Measurements from ENCODE around the gene TCHP.

Gene TCHP

GRCh38 chr12:109939504-109939903 lies 39.4 kb downstream of the TCHP start:
- DNase-seq = no peak

GRCh38 chr12:109940339-109940923 lies 40.4 kb downstream of the TCHP start:
- no peak for DNase-seq

- DNase-seq = no peak
These were observed 43.7 kb downstream of the TCHP start for GRCh38 chr12:109943811-109944210.

GRCh38 chr12:109944561-109945359 lies 44.7 kb downstream of the TCHP start:
- no peak for DNase-seq

GRCh38 chr12:109946505-109946904 lies 46.4 kb downstream of the TCHP start:
- DNase-seq = no peak

- no peak for DNase-seq
These were observed 46.8 kb downstream of the TCHP start for GRCh38 chr12:109946913-109947312.

- DNase-seq = no peak
These were observed 47.4 kb downstream of the TCHP start for GRCh38 chr12:109947521-109947920.

- DNase-seq = no peak
These were observed 48.3 kb downstream of the TCHP start for GRCh38 chr12:109948368-109948767.

- DNase-seq = no peak
These were observed 49.0 kb downstream of the TCHP start for GRCh38 chr12:109949089-109949488.

GRCh38 chr12:109950625-109951024 lies 50.6 kb downstream of the TCHP start:
- no peak for DNase-seq

GRCh38 chr12:109951136-109951535 lies 51.1 kb downstream of the TCHP start:
- no peak for DNase-seq

- no peak for DNase-seq
These were observed 51.7 kb downstream of the TCHP start for GRCh38 chr12:109951751-109952150.

- no peak for DNase-seq
These were observed 52.2 kb downstream of the TCHP start for GRCh38 chr12:109952160-109952858.

GRCh38 chr12:109952873-109953272 lies 52.8 kb downstream of the TCHP start:
- DNase-seq = no peak

- no peak for DNase-seq
These were observed 53.6 kb downstream of the TCHP start for GRCh38 chr12:109953656-109954055.

GRCh38 chr12:109958374-109958773 lies 58.3 kb downstream of the TCHP start:
- no peak for DNase-seq

- no peak for DNase-seq
These were observed 59.5 kb downstream of the TCHP start for GRCh38 chr12:109959411-109960093.

GRCh38 chr12:109961201-109961600 lies 61.1 kb downstream of the TCHP start:
- no peak for DNase-seq

- DNase-seq = no peak
These were observed 61.5 kb downstream of the TCHP start for GRCh38 chr12:109961612-109962011.

GRCh38 chr12:109962398-109962797 lies 62.3 kb downstream of the TCHP start:
- no peak for DNase-seq

- no peak for DNase-seq
These were observed 63.3 kb downstream of the TCHP start for GRCh38 chr12:109963330-109963729.

GRCh38 chr12:109963743-109964429 lies 63.8 kb downstream of the TCHP start:
- DNase-seq = no peak

- no peak for DNase-seq
These were observed 66.5 kb downstream of the TCHP start for GRCh38 chr12:109966546-109966945.

Data from CD4-positive, alpha-beta T cell treated with Interleukin-10 for 1 hour (primary cell).